Transverse colon (tissue), 4 donors: ENCODE results near the gene XPO6. TPM values are rescaled to one million over a fixed set of nuclear protein-coding genes. Genes with fewer than 3 reads are reported as not detected.

Experiments
- DNase-seq: peaks from one replicate; pipeline ENCODE4 v3.0.0-alpha.2; 2019
- H3K27ac ChIP-seq, 4 donors: fragments of 200-600 bp; sonication (generic); 2 replicates each; pipeline ENCODE4 v1.5.1; 2016 to 2018; ENCODE audit warnings: inconsistent platforms in 4 of 4
- H3K27me3 ChIP-seq: fragments of 200-600 bp; sonication (generic); 2 replicates; pipeline ENCODE4 v1.5.1; 2017; ENCODE audit warnings: inconsistent platforms
- H3K36me3 ChIP-seq, 4 donors: fragments of 200-600 bp; sonication (generic); 2 replicates each; pipeline ENCODE4 v1.5.1; 2017 to 2019; ENCODE audit warnings: inconsistent platforms in 4 of 4
- H3K4me1 ChIP-seq, 4 donors: fragments of 200-600 bp; sonication (generic); 2 replicates each; pipeline ENCODE4 v1.5.1; 2017 to 2020; ENCODE audit warnings: inconsistent platforms in 4 of 4
- H3K4me3 ChIP-seq, 4 donors: fragments of 200-600 bp; sonication (generic); 1 replicate in 1 of 4; 2 replicates in 3 of 4; pipeline versions ENCODE4 v1.5.1 to v1.6.1; 2017 to 2019; ENCODE audit warnings: inconsistent platforms in 4 of 4
- H3K9me3 ChIP-seq, 2 donors: fragments of 200-600 bp; sonication (generic); 2 replicates each; pipeline ENCODE4 v1.5.1; 2017 to 2019; ENCODE audit warnings: inconsistent platforms in 2 of 2
- EP300 ChIP-seq: sonication (generic); formaldehyde crosslinking; IDR thresholded peaks from one replicate; pipeline ENCODE4 v1.6.1; 2017; ENCODE audit warnings: antibody characterized with exemption, low read depth
- POLR2A ChIP-seq: fragments of 450-650 bp; IDR thresholded peaks from one replicate; pipeline ENCODE4 v1.6.1; 2016; ENCODE audit warnings: antibody characterized with exemption, mild to moderate bottlenecking, moderate library complexity
- POLR2AphosphoS5 ChIP-seq, 3 donors: sonication (generic); formaldehyde crosslinking; IDR thresholded peaks; one replicate each; pipeline ENCODE4 v1.6.1; 2016; ENCODE audit warnings: antibody characterized with exemption in 3 of 3
- WGBS, 2 donors: methylation state at CpG; one replicate each; pipeline ENCODE4 v1.1.5; 2018; ENCODE audit warnings: low coverage in 1 of 2; 5-methylcytosine and 5-hydroxymethylcytosine counted together
- in situ Hi-C, 4 donors: fragments of 200-750 bp; cut with MboI; loops; one replicate each; pipeline versions ENCODE4 v1.15.0 to v1.15.1; 2017; ENCODE audit warnings: low sequenced_read_pairs in 3 of 4, low pct_ligation_motif_present in 1 of 4, low pct_unique_long_range_greater_than_20kb in 1 of 4
- intact Hi-C: fragments of 100-400 bp; cut with DNase I; formaldehyde crosslinking; loops from one replicate; pipeline ENCODE4 v1.15.1; 2023; ENCODE audit warnings: low total_unique reads
- total RNA-seq, 4 donors: library from RNA; depleted of rRNA; stranded (reverse); fragments of >200 nt; gene quantifications; one replicate each; pipeline ENCODE4 v1.1.0, GENCODE V29; 2016
- TF ChIP-seq, protein P1 (sequence below), 5 experiments: fragments of 200-600 bp in 3 of 5; fragments of 450-650 bp in 2 of 5; sonication (generic) in 3 of 5; IDR thresholded peaks; 1 replicate in 2 of 5; 2 replicates in 3 of 5; pipeline ENCODE4 v1.5.1; 2016 to 2017; ENCODE audit warnings: antibody characterized with exemption in 5 of 5, inconsistent platforms in 3 of 5, mild to moderate bottlenecking in 2 of 5, moderate library complexity in 1 of 5

XPO6 gene
- total RNA-seq, 4 donors from 2014 or later = 140 to 254 (median 204) TPM

DNA sequence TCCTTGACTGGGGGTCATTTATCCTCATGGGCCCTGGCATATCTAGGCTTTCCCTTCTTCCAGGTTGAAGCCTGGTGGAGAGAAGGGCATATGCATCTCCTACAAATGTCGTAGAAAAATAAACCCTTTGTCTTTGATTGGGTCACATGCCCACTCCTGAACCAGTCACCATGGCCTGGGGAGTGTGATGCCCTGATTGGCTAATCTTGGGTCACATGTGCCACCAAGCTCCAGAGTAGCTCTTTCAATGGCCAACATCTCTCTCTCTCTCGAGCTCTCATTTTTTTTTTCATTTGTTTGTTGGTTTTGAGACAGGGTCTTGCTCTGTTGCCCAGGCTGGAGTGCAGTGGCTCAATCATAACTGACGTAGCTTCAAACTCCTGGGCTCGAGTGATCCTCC lies 5.6 kb upstream of the XPO6 start:
- no peak overlapping the region for H3K4me3 ChIP-seq
- no peaks in the 10 kb centered on the region for H3K36me3 ChIP-seq
- no peaks in the 10 kb centered on the region for H3K9me3 ChIP-seq
- in situ Hi-C loops (no loop called here), intact Hi-C loops (no loop called here)
- TF ChIP-seq POLR2AphosphoS5 (IDR thresholded peaks at IDR 0.05) (no peak), EP300 (no peak), POLR2A (no peak)
- TF ChIP-seq, protein P1, sequence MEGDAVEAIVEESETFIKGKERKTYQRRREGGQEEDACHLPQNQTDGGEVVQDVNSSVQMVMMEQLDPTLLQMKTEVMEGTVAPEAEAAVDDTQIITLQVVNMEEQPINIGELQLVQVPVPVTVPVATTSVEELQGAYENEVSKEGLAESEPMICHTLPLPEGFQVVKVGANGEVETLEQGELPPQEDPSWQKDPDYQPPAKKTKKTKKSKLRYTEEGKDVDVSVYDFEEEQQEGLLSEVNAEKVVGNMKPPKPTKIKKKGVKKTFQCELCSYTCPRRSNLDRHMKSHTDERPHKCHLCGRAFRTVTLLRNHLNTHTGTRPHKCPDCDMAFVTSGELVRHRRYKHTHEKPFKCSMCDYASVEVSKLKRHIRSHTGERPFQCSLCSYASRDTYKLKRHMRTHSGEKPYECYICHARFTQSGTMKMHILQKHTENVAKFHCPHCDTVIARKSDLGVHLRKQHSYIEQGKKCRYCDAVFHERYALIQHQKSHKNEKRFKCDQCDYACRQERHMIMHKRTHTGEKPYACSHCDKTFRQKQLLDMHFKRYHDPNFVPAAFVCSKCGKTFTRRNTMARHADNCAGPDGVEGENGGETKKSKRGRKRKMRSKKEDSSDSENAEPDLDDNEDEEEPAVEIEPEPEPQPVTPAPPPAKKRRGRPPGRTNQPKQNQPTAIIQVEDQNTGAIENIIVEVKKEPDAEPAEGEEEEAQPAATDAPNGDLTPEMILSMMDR (IDR thresholded peaks at IDR 0.05) = no peak
- H3K4me1 ChIP-seq = peaks cover 0 to 3% (median 3%) of the 10 kb centered on the region in 4 donors
- no peaks in the 10 kb centered on the region for H3K27me3 ChIP-seq
- H3K27ac ChIP-seq = no peak overlapping the region
- DNase-seq = no peak
- 86 to 94% methylated on average over 4 of the region's 4 CpGs for WGBS, 2 donors

- Histone ChIP-seq H3K27me3 (no peaks in the 10 kb centered on the region), H3K36me3 (no peaks in the 10 kb centered on the region), H3K27ac (no peak overlapping the region), H3K4me3 (no peak overlapping the region), H3K9me3 (no peaks in the 10 kb centered on the region), H3K4me1 (peaks cover 6 to 28% (median 14%) of the 10 kb centered on the region in 4 donors)
- TF ChIP-seq POLR2AphosphoS5 (IDR thresholded peaks at IDR 0.05) (no peak), POLR2A (no peak), EP300 (no peak)
- TF ChIP-seq, protein P1 (IDR thresholded peaks at IDR 0.05) = no peak
- intact Hi-C loops = no loop called here
- in situ Hi-C loops = no loop called here
- DNase-seq = no peak
- WGBS, 2 donors = 85 to 93% methylated on average over 3 of the region's 3 CpGs
These were observed 1.6 kb upstream of the XPO6 start for GRCh38 chr16:28213396-28213795.

- no peak for DNase-seq
- TF ChIP-seq EP300 (no peak), POLR2A (no peak), POLR2AphosphoS5 (IDR thresholded peaks at IDR 0.05) (no peak)
- TF ChIP-seq, protein P1 (IDR thresholded peaks at IDR 0.05) = no peak
- 85 to 90% methylated on average over 2 to 4 of the region's 4 CpGs for WGBS, 2 donors
- Histone ChIP-seq H3K9me3 (no peaks in the 10 kb centered on the region), H3K27ac (peak overlapping the region; percentile 91 to 94 (median 94)), H3K27me3 (no peaks in the 10 kb centered on the region), H3K4me1 (peaks cover 6 to 28% (median 14%) of the 10 kb centered on the region in 4 donors), H3K36me3 (no peaks in the 10 kb centered on the region), H3K4me3 (peak overlapping the region; percentile 16 to 88 (median 81))
- intact Hi-C loops = no loop called here
- in situ Hi-C loops = no loop called here
These were observed 738 bp upstream of the XPO6 start for GRCh38 chr16:28212532-28212873.

DNA sequence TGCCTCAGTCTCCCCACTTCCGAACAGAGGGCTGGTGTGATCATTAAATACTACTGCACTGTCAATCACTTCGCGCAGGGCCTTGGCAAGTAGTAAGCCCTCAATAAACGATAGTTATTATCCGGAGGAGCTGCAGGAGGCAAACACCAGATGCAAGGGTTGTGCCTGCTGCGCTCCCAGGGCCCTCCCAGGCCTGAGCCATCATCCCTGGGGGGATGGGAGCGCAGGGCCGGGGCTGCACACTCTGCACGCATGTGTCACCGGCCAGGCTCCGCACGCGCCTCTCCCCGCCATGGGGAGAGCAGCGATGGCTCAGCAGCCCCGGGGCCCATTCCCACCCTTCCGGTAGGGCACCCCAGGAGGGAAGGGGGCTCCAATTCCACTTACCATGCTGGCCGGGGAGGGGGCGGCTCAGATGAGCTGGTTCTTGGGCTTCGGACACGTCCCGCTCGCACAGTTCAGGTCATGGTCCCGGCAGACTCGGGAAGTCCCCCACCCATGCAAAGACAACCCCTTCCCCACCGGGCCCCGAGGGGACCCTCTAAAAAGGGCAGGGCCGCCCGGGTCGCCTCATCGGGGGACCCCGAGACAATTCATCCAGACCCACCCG lies 681 bp downstream of the XPO6 start:
- intact Hi-C loops (no loop called here), in situ Hi-C loops (no loop called here)
- WGBS, 2 donors = 0% methylated on average over 18 of the region's 33 CpGs; no CpG with 5 or more reads in 1 of the 2 donors
- DNase-seq = peak; percentile 77
- peak overlapping the region; percentile 91 to 94 (median 94) for H3K27ac ChIP-seq
- no peaks in the 10 kb centered on the region for H3K27me3 ChIP-seq
- TF ChIP-seq, protein P1 (IDR thresholded peaks at IDR 0.05) = no peak
- TF ChIP-seq POLR2AphosphoS5 (IDR thresholded peaks at IDR 0.05) = peak; percentile 23 to 62 (median 57)
- peak; percentile 44 for TF ChIP-seq POLR2A
- no peak for TF ChIP-seq EP300
- no peaks in the 10 kb centered on the region for H3K9me3 ChIP-seq
- H3K4me1 ChIP-seq = peaks cover 6 to 36% (median 14%) of the 10 kb centered on the region in 4 donors
- H3K36me3 ChIP-seq = no peaks in the 10 kb centered on the region
- H3K4me3 ChIP-seq = peak overlapping the region; percentile 75 to 88 (median 87)
